ENCODE measurements around the gene KCNT1.

The KCNT1 gene

GRCh38 chr9:135749171-135750045 is 47.4 kb downstream of the KCNT1 start:
- no peak for DNase-seq

- no peak for DNase-seq
These were observed 48.8 kb downstream of the KCNT1 start for GRCh38 chr9:135750786-135751185.

- no peak for DNase-seq
These were observed 49.5 kb downstream of the KCNT1 start for GRCh38 chr9:135751501-135751900.

- DNase-seq: no peak
These were observed 50.6 kb downstream of the KCNT1 start for GRCh38 chr9:135752281-135753204.

GRCh38 chr9:135753391-135754105 is 51.6 kb downstream of the KCNT1 start:
- DNase-seq: no peak

GRCh38 chr9:135756576-135756975 is 54.6 kb downstream of the KCNT1 start:
- DNase-seq: no peak

- DNase-seq: no peak
These were observed 55.4 kb downstream of the KCNT1 start for GRCh38 chr9:135757356-135757755.

GRCh38 chr9:135758056-135758455 is 56.1 kb downstream of the KCNT1 start:
- DNase-seq: no peak

GRCh38 chr9:135758870-135759269 is 56.9 kb downstream of the KCNT1 start:
- no peak for DNase-seq

GRCh38 chr9:135759676-135760300 is 57.8 kb downstream of the KCNT1 start:
- DNase-seq: no peak

- DNase-seq: no peak
These were observed 58.5 kb downstream of the KCNT1 start for GRCh38 chr9:135760465-135760864.

- no peak for DNase-seq
These were observed 59.3 kb downstream of the KCNT1 start for GRCh38 chr9:135761150-135761844.

GRCh38 chr9:135761845-135762168 is 59.8 kb downstream of the KCNT1 start:
- DNase-seq: no peak

GRCh38 chr9:135762921-135763320 is 60.9 kb downstream of the KCNT1 start:
- DNase-seq: no peak

- no peak for DNase-seq
These were observed 61.9 kb downstream of the KCNT1 start for GRCh38 chr9:135763716-135764446.

GRCh38 chr9:135764731-135765130 is 62.7 kb downstream of the KCNT1 start:
- DNase-seq: no peak

GRCh38 chr9:135765416-135765815 is 63.4 kb downstream of the KCNT1 start:
- no peak for DNase-seq

- DNase-seq: no peak
These were observed 64.3 kb downstream of the KCNT1 start for GRCh38 chr9:135766251-135766650.

GRCh38 chr9:135766707-135767106 is 64.7 kb downstream of the KCNT1 start:
- DNase-seq: no peak

- DNase-seq: no peak
These were observed 66.7 kb downstream of the KCNT1 start for GRCh38 chr9:135768516-135769218.
